Adipocyte (in vitro differentiated cells): ENCODE measurements around the gene CD63.
"Not testable (repeated sequence)": the region's sequence is repeated elsewhere in the genome, so short reads cannot be mapped to it uniquely, and the experiment has no call there.

Experiments used
- DNase-seq: peaks from one replicate; pipeline ENCODE4 v3.0.0-alpha.2; 2015; ENCODE audit warnings: low read depth
- H3K27me3 ChIP-seq: replicated peaks from 2 replicates; pipeline ENCODE4 v1.7.0; 2013; ENCODE audit warnings: mild to moderate bottlenecking, low read length, moderate library complexity; ENCODE audit not compliant: control insufficient read depth, insufficient read depth
- H3K36me3 ChIP-seq: 2 replicates; pipeline ENCODE4 v1.7.0; 2013; ENCODE audit warnings: low read length, mild to moderate bottlenecking, moderate library complexity; ENCODE audit not compliant: control insufficient read depth, insufficient read depth, severe bottlenecking
- H3K4me1 ChIP-seq: 2 replicates; pipeline ENCODE4 v1.7.0; 2013; ENCODE audit warnings: mild to moderate bottlenecking, low read length, moderate library complexity; ENCODE audit not compliant: control insufficient read depth, insufficient read depth
- H3K4me3 ChIP-seq: 2 replicates; pipeline ENCODE4 v1.7.0; 2013; ENCODE audit warnings: mild to moderate bottlenecking, low read length, moderate library complexity
- H3K9ac ChIP-seq: 2 replicates; pipeline ENCODE4 v1.7.0; 2013; ENCODE audit warnings: mild to moderate bottlenecking, low read length, moderate library complexity
- H3K9me3 ChIP-seq: 2 replicates; pipeline ENCODE4 v1.7.0; 2013; ENCODE audit warnings: mild to moderate bottlenecking, low read length, moderate library complexity; ENCODE audit not compliant: control insufficient read depth

The CD63 gene, protein sequence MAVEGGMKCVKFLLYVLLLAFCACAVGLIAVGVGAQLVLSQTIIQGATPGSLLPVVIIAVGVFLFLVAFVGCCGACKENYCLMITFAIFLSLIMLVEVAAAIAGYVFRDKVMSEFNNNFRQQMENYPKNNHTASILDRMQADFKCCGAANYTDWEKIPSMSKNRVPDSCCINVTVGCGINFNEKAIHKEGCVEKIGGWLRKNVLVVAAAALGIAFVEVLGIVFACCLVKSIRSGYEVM

DNA sequence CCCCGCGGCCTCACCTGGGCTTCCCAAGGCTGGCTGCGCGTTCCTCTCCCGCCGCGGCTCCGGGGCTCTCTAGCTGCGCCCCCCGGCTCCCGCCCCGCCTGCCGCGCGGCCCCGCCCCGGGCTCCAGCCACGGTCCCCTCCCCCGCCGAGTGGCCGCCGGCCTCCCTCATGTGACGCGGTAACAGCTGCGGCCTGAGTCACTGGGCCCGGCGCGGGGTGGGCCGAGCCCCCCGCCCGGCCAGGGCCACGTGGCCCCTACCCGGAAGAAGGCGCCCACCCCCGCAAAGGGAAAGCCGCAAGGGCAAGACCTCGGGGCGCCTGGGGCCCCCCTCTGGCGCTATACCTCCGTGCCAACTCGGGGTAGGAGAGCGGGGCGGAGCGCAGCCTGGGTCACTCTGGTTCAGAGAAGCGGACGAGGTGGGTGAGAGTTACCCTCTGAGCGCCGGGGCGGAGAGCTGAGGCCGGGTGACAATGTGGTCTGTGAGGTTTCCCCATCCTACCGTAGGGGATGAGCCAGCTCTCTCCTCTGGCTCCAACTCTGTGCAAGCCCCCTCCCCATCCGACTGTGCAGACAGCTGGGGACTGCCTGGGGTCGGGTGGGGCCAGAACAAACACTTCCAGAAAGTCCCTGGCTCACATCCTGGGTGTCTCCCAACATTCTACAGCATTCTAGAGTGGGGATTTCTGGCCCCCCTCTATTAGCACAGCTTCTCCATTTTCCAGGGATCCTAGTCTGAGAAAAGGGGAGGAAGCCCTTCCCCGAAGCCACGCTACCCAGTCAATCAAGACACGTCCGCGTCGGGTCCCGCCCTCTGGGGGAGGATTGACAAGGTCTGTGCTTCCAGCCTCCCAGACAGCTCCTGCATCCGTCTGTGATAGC, at the start of gene CD63:
CD63 (minus strand) TSS at position 71 of the 880 bp plus-strand sequence. CDS start 668 bp downstream, outside the sequence.
- H3K9ac ChIP-seq, result peak within 1 kb of the TSS; percentile 99
- H3K9me3 ChIP-seq, result no peaks in the 10 kb centered on the region
- H3K27me3 ChIP-seq, result no peaks in the 10 kb centered on the region
- H3K4me3 ChIP-seq, result peak within 1 kb of the TSS; percentile 97
- peaks cover 29% of the 10 kb centered on the region for H3K36me3 ChIP-seq
- DNase-seq, result peak; percentile 95
- H3K4me1 ChIP-seq, result peaks cover 44% of the 10 kb centered on the region

DNA sequence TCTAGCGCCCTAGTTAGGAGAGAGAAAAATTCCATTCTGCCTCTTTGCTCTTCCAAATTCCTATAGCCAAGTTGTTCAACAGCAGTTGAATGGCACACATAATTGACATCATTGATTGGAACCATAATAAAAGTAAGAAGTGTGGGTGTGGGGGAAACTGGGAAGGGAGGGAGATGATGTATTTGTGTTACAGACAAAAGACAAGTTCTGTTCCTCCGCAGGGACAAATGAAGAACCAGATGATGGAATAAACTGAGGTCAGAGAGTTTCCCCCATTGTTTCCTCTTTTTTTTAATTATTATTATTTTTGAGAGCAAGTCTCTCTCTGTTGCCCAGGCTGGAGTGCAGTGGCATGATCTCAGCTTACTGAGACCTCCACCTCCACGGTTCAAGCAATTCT, 49.0 kb upstream of the CD63 start:
- Histone ChIP-seq H3K36me3 (peaks cover 80% of the 10 kb centered on the region), H3K9ac (no peak overlapping the region), H3K4me3 (no peak overlapping the region), H3K4me1 (peaks cover 10% of the 10 kb centered on the region), H3K27me3 (no peaks in the 10 kb centered on the region), H3K9me3 (no peaks in the 10 kb centered on the region)
- no peak for DNase-seq

DNA sequence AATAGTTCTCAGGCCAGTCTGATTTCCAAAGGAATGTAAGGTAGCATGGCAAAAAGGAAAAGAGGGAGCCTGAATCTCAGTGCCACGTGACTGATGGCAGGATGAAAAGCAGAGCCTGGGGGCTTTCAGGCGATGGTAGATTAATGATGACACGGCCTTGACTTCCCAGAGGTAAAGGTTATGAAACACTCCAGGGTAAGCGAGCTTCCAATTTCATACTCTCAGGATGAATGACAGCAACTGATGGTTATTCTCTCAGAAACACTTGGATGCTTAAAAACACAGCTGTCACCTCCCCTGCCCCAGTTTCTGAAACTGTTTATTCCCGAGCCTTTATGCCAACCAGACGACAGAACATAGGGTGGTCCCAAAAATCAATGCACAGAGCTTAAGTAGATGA, 42.9 kb upstream of the CD63 start:
- Histone ChIP-seq H3K4me3 (no peak overlapping the region), H3K36me3 (peaks cover 64% of the 10 kb centered on the region), H3K27me3 (no peaks in the 10 kb centered on the region), H3K9me3 (no peaks in the 10 kb centered on the region), H3K9ac (no peak overlapping the region), H3K4me1 (no peaks in the 10 kb centered on the region)
- DNase-seq, result no peak

DNA sequence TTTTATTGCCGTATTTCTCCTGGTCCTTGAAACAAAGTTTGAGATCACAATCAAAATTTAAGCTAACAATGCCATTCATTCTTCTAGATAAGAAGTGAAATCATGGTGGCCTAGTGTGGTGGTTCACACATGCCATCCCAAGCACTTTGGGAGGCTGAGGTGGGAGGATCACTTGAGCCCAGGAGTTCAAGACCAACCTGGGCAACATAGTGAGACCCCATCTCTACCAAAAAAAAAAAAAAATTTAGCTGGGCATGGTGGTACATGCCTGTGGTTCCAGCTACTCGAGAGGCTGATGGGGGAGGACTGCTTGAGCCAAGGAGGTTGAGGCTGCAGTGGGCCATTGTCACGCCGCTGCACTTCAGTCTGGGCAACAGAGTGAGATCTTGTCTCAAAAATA, 38.3 kb upstream of the CD63 start:
- Histone ChIP-seq H3K27me3 (no peaks in the 10 kb centered on the region), H3K4me1 (no peaks in the 10 kb centered on the region), H3K9me3 (no peaks in the 10 kb centered on the region), H3K4me3 (no peak overlapping the region), H3K9ac (no peak overlapping the region), H3K36me3 (peaks cover 51% of the 10 kb centered on the region)
- no peak for DNase-seq

DNA sequence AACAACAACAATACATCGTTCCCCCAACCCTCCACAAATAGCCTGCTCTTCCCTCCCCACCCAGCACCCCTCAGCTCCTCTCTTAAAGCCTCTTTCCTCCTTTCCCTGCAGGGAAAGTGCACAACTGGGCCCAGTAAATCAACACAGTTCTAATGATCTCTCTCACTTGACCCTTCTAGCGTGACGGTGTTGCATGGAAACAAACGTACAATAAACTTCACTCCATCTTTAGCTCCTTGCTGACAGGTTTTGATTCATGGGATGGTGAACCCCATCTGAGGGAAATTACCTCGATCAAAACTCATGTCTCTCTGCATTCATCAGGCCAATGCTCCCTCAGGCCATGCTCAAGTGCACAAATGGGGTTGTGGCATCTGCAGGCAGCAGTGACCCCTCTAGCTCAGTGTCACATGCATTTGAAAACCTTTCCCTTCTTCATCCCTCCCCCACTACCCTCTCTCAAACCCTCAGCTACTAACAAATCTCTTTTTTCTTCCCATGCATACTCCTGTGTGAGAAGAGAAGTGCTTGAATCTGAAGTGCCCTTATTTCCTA, 37.0 kb upstream of the CD63 start:
- DNase-seq, result no peak
- Histone ChIP-seq H3K27me3 (no peaks in the 10 kb centered on the region), H3K36me3 (peaks cover 45% of the 10 kb centered on the region), H3K4me3 (no peak overlapping the region), H3K9me3 (no peaks in the 10 kb centered on the region), H3K4me1 (no peaks in the 10 kb centered on the region), H3K9ac (no peak overlapping the region)

DNA sequence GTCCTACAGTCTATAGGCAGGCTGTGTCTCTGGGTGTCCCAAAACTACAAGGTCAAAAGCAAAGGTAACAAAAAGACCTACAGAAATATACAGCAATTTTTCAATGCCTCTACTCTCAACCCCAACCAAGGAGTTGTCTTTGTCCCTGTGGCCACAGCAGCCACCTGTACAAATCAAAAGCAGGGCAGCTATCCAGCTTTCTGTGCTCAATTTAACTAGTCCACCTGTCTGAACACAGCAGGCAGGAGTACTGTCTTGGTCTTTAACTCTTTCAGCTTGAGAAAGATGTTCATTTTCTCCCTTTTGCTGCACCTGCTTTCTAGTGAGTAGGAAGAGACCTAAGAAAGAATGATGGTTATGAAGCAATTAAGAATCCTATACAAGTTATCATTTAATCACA, 33.8 kb upstream of the CD63 start:
- no peak overlapping the region for H3K9ac ChIP-seq
- H3K36me3 ChIP-seq, result peaks cover 53% of the 10 kb centered on the region
- DNase-seq, result no peak
- H3K4me1 ChIP-seq, result no peaks in the 10 kb centered on the region
- no peaks in the 10 kb centered on the region for H3K9me3 ChIP-seq
- H3K4me3 ChIP-seq, result no peak overlapping the region
- H3K27me3 ChIP-seq, result no peaks in the 10 kb centered on the region

DNA sequence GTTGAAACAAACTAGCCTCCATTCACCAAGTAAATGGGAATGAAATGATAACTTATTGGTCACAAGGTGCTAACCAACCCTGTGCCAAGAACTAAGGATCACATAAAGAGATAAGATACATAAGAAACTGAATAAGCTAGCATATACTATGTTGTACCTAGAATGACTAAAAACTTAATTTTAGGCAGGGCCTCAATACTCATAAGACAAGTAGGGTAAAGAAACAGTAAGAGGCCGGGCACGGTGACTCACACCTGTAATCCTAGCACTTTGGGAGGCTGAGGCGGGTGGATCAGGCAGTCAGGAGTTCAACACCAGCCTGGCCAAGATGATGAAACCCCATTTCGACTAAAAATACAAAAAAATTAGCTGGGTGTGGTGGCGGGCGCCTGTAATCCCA, 31.9 kb upstream of the CD63 start:
- Histone ChIP-seq H3K9me3 (no peaks in the 10 kb centered on the region), H3K4me1 (no peaks in the 10 kb centered on the region), H3K27me3 (no peaks in the 10 kb centered on the region), H3K36me3 (peaks cover 63% of the 10 kb centered on the region), H3K9ac (no peak overlapping the region), H3K4me3 (no peak overlapping the region)
- DNase-seq, result no peak

DNA sequence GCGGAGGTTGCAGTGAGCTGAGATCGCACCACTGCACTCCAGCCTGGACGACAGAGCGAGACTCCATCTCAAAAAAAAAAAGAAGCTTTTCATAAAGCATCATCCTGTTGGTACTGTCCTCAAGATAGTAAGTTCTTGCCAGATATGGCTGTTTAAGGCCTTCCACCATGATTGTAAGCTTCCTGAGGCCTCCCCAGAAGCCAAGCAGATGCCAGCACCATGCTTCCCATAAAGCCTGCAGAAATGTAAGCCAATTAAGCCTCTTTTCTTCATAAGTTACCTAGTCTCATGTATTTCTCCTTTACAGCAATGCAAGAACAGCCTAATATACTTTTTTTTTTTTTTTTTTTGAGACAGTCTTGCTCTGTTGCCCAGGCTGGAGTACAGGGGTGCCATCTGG, 29.8 kb upstream of the CD63 start:
- DNase-seq, H3K9ac ChIP-seq, H3K9me3 ChIP-seq, H3K27me3 ChIP-seq, H3K4me3 ChIP-seq, H3K4me1 ChIP-seq: not testable (repeated sequence)
- H3K36me3 ChIP-seq, result peaks cover 81% of the 10 kb centered on the region

DNA sequence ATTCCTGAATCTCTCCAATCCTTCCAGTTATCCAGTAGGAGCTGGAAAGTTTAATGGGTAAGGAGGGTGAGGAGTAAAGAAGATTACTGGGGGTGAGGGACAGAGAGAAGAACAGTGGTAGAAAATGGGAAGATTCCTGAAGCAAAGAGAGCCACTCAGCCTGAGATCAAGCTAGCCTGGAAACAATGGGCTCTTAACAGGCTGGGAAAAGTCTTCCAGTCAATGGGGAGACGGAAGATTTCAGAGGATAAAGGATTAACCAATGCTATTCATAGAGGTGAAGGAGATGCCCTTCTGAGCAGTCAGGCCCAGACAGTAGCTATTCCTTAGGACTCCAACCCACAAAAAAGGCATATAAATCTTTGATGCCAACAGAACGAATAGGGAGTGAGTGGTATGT, 28.9 kb upstream of the CD63 start:
- no peaks in the 10 kb centered on the region for H3K27me3 ChIP-seq
- peaks cover 88% of the 10 kb centered on the region for H3K36me3 ChIP-seq
- DNase-seq, result no peak
- no peak overlapping the region for H3K9ac ChIP-seq
- no peak overlapping the region for H3K4me3 ChIP-seq
- no peaks in the 10 kb centered on the region for H3K4me1 ChIP-seq
- no peaks in the 10 kb centered on the region for H3K9me3 ChIP-seq

DNA sequence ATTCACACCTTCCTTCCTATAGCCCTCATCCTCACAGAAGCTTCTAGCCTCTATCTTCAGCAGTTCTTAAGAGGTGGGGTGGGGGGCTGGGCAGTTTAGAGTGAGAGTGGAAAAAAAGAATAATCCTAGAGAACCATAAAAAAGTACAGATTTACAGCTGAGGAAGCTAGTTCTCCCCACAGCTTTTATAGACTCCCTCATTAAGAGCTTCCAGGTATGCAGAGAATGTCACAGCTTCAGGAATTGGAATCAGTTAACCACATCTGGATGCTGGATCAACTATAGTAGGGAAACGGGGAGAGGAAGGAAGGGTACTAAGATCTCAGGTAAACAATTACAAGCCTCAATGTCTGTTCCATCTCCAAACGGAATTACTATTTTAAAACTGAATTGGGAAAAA, 26.4 kb upstream of the CD63 start:
- H3K4me3 ChIP-seq, result no peak overlapping the region
- no peak for DNase-seq
- peaks cover 4% of the 10 kb centered on the region for H3K4me1 ChIP-seq
- H3K36me3 ChIP-seq, result peaks cover 88% of the 10 kb centered on the region
- no peaks in the 10 kb centered on the region for H3K9me3 ChIP-seq
- H3K9ac ChIP-seq, result no peak overlapping the region
- no peaks in the 10 kb centered on the region for H3K27me3 ChIP-seq

DNA sequence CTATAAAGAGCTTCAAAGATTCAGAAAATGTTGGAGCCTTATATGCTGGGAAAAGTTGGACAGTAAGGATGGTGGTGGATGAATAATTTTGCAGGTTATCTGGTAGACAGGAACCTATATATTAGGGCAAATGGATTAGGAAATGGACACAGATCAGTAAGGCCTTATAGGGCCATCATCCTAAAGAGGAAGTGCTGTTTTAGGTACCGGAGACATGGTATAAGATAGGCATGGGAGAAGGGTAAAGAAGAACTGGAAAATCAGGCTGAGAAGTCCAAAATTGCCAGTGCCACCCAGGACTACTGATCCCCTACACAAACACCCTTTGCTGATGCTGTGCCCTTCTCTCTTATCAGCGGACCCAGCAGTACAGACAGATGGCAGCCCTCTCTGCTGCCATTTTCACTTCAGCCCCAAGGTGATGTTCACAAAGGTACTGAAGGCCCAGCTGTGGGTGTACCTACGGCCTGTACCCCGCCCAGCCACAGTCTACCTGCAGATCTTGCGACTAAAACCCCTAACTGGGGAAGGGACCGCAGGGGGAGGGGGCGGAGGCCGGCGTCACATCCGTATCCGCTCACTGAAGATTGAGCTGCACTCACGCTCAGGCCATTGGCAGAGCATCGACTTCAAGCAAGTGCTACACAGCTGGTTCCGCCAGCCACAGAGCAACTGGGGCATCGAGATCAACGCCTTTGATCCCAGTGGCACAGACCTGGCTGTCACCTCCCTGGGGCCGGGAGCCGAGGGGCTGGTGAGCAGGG, 19.6 kb upstream of the CD63 start:
- Histone ChIP-seq H3K9ac (no peak overlapping the region), H3K27me3 (no peaks in the 10 kb centered on the region), H3K36me3 (peaks cover 33% of the 10 kb centered on the region), H3K4me3 (no peak overlapping the region), H3K9me3 (no peaks in the 10 kb centered on the region), H3K4me1 (peaks cover 30% of the 10 kb centered on the region)
- no peak for DNase-seq
